SK-N-MC (cell line): Measurements from ENCODE around the gene RSRC1.

Experiments
- DNase-seq: peaks from one replicate; pipeline ENCODE4 v3.0.0-alpha.2; 2011; ENCODE audit warnings: low read depth, low spot score
- H3K27ac ChIP-seq: fragments of 200-600 bp; sonication (generic); 2 replicates; pipeline ENCODE4 v1.5.1; 2016; ENCODE audit warnings: mixed run types
- H3K36me3 ChIP-seq: fragments of 200-600 bp; sonication (generic); 2 replicates; pipeline ENCODE4 v1.6.1; 2017; ENCODE audit warnings: antibody characterized with exemption, low read length, mixed read lengths; ENCODE audit not compliant: insufficient read depth
- H3K4me3 ChIP-seq: fragments of 200-600 bp; sonication (generic); 2 replicates; pipeline ENCODE4 v1.5.1; 2016
- H3K9ac ChIP-seq: fragments of 200-600 bp; sonication (generic); 2 replicates; pipeline ENCODE4 v1.8.0; 2017; ENCODE audit warnings: mixed run types, mixed read lengths; ENCODE audit not compliant: insufficient read length
- H3K9me3 ChIP-seq: fragments of 200-600 bp; sonication (generic); 2 replicates; pipeline ENCODE4 v1.6.1; 2017; ENCODE audit warnings: low read depth, mild to moderate bottlenecking, antibody characterized with exemption, low read length, moderate library complexity, mixed read lengths
- EZH2 ChIP-seq: fragments of 200-600 bp; sonication (generic); IDR thresholded peaks from one replicate; pipeline ENCODE4 v1.6.1; 2017; ENCODE audit warnings: antibody characterized with exemption
- FOXP2 ChIP-seq: optimal IDR thresholded peaks from 2 replicates; pipeline ENCODE3; 2011; ENCODE audit warnings: mild to moderate bottlenecking, moderate library complexity; ENCODE audit not compliant: insufficient read depth; ENCODE audit errors: extremely low read length, control extremely low read depth
- POLR2AphosphoS5 ChIP-seq: IDR thresholded peaks from 2 replicates; pipeline ENCODE4 v1.6.1; 2012; ENCODE audit warnings: mild to moderate bottlenecking, low read depth, low read length, borderline replicate concordance

Gene RSRC1

DNA sequence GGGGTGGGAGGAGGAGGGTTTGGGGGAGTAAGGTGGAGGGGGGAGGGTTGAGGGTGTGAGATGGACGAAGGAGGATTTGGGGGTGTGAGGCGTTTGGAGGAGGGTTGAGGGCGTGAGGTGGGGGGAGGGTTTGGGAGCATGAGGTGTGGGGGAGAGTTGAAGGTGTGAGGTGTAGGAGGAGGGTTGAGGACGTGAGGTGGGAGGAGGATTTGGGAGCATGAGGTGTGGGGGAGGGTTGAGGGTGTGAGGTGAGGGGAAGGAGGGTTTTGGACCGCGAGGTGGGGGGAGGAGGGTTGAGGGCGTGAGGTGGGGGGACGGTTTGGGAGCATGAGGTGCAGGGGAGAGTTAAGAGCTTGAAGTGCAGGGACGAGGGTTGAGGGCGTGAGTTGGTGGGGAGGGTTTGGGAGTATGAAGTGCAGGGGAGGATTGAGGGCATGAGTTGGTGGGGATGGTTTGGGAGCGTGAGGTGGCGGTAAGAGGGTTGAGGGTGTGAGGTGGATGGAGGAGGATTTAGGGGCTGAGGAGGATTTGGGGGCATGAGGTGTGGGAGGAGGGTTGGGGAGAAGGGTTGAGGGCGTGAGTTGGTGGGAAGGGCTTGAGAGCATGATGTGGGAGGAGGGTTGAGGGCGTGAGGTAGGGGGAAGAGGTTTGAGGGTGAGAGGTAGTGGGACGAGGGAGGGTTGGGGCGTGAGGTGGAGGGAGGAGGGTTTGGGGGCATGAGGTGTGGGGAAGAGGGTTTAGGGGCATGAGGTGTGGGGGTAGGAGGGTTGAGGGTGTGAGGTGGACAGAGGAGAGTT is 462.3 kb downstream of the RSRC1 start:
- Histone ChIP-seq H3K36me3 (no peaks in the 10 kb centered on the region), H3K9ac (no peak overlapping the region), H3K4me3 (peak overlapping the region; percentile 100), H3K9me3 (no peaks in the 10 kb centered on the region), H3K27ac (no peak overlapping the region)
- DNase-seq, result no peak
- TF ChIP-seq EZH2 (no peak), FOXP2 (no peak), POLR2AphosphoS5 (no peak)

DNA sequence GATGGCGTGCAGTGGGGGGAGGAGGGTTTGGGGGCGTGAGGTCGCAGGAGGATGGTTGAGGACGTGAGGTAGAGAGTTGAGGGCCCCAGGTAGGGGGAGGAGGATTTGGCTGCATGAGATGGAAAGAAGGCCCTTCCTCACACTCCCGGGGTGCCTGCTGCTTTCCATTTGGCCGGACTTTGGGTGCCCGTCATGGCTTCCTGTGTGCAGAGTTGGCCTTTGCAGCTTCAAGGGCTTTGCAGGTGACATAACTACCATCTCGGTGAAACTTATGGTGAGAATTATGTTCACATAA is 462.8 kb downstream of the RSRC1 start:
- Histone ChIP-seq H3K9me3 (no peaks in the 10 kb centered on the region), H3K27ac (no peak overlapping the region), H3K9ac (no peak overlapping the region), H3K4me3 (no peak overlapping the region), H3K36me3 (no peaks in the 10 kb centered on the region)
- no peak for DNase-seq
- no peak for TF ChIP-seq EZH2
- TF ChIP-seq POLR2AphosphoS5, result no peak
- TF ChIP-seq FOXP2, result no peak

DNA sequence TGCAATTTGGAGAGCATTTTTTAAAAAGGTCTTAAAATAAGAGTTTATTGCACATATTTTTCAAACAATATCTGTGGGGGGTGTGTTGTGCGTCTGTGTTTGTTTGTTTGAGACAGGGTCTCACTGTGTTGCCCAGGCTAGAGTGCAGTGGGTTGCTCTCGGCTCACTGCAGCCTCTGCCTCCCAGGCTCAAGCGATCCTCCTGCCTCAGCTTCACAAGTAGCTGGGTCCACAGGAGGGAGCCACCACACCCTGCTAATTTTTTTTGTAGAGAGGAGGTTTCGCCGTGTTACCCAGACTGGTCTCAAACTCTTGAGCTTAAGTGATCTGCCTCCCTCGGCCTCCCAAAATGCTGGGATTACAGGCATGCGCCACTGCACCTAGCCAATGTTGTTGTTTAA is 463.8 kb downstream of the RSRC1 start:
- TF ChIP-seq EZH2 (no peak), POLR2AphosphoS5 (no peak), FOXP2 (no peak)
- Histone ChIP-seq H3K9ac (no peak overlapping the region), H3K9me3 (no peaks in the 10 kb centered on the region), H3K36me3 (no peaks in the 10 kb centered on the region), H3K4me3 (no peak overlapping the region), H3K27ac (no peak overlapping the region)
- DNase-seq, result no peak

DNA sequence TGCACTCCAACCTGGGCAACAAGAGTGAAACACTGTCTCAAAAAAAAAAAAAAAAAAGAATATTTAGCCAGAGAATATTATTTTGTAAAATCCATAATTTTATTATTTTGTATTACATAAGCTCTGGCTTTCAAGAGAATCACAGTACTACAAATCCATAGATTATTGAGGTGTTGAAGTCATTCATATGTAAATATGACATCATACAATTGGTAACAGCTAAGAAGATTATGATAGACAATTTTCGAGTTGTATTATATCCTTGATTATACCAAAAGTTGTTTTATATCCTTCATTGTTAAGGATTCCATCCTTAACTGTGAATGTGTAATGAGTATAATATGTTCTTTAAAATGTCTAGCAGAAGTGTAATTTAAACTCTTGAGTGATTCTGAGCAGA is 464.8 kb downstream of the RSRC1 start:
- Histone ChIP-seq H3K27ac (no peak overlapping the region), H3K9ac (no peak overlapping the region), H3K4me3 (no peak overlapping the region), H3K36me3 (no peaks in the 10 kb centered on the region), H3K9me3 (no peaks in the 10 kb centered on the region)
- no peak for DNase-seq
- TF ChIP-seq POLR2AphosphoS5, result no peak
- no peak for TF ChIP-seq EZH2
- TF ChIP-seq FOXP2, result no peak

DNA sequence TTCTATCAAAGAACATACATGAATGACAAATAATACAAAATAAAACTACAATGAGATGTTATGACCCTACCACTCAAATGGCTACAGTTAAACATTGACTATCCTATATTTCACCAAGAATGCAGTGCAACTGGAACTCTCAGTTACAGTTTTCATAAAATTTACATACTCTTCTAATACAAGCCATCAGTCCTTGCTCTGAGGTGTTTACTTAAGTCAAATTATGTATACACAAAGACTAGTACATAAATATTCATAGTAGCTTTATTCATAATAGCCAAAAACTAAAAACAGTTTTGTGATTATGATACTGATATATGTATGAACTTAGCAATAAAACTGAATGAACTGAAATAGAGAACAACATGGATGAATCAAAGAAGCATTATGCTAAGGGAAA is 480.3 kb downstream of the RSRC1 start:
- TF ChIP-seq EZH2 (no peak), POLR2AphosphoS5 (no peak), FOXP2 (no peak)
- no peaks in the 10 kb centered on the region for H3K36me3 ChIP-seq
- no peak overlapping the region for H3K9ac ChIP-seq
- no peak overlapping the region for H3K4me3 ChIP-seq
- H3K9me3 ChIP-seq, result no peaks in the 10 kb centered on the region
- H3K27ac ChIP-seq, result no peak overlapping the region
- DNase-seq, result no peak
